PC-3 (cell line): ENCODE measurements around the gene ENTREP3. TPM values are rescaled to one million over a fixed set of nuclear protein-coding genes. Genes with fewer than 3 reads are reported as not detected.

Experiments used
- ATAC-seq: fragments of 200-7000 bp; cut with Tn5 transposase; 2 replicates; pipeline ENCODE4 v1.9.1; 2020; ENCODE audit warnings: mild to moderate bottlenecking, moderate library complexity
- BruUV-seq: library from RNA; stranded (reverse); fragments of 400-500 nt; replicated peaks from 2 replicates; lab custom pipeline; 2021; lab: Mats Ljungman, UMichigan
- CTCF ChIA-PET: fragments of 300-600 bp; sonication (Branson Sonifier 250); formaldehyde crosslinking; loops from one replicate; lab custom pipeline; 2022; ENCODE audit warnings: antibody characterized with exemption; lab: Charles Lee
- POLR2A ChIA-PET: fragments of 300-600 bp; sonication (Branson Sonifier 250); formaldehyde crosslinking; loops from one replicate; lab custom pipeline; 2022; ENCODE audit warnings: antibody characterized with exemption; ENCODE audit not compliant: unreplicated experiment; lab: Charles Lee
- DNase-seq: peaks from one replicate; pipeline ENCODE4 v3.0.0-alpha.2; 2015
- H2AFZ ChIP-seq: fragments of 300-600 bp; sonication (generic); 2 replicates; pipeline ENCODE4 v1.6.0; 2016; ENCODE audit warnings: antibody characterized with exemption, low read length
- H3F3A ChIP-seq: fragments of 300-600 bp; sonication (generic); one replicate; pipeline ENCODE4 v1.6.0; 2017; ENCODE audit warnings: antibody characterized with exemption, low read length, control low read depth, mild to moderate bottlenecking; ENCODE audit not compliant: unreplicated experiment
- H3K27ac ChIP-seq: fragments of 300-600 bp; sonication (generic); 2 replicates; pipeline ENCODE4 v1.5.1; 2016; ENCODE audit warnings: mild to moderate bottlenecking, low read length
- H3K27me3 ChIP-seq: fragments of 300-600 bp; sonication (generic); 2 replicates; pipeline ENCODE4 v1.6.1; 2016; ENCODE audit warnings: low read length, mixed read lengths
- H3K36me3 ChIP-seq: fragments of 300-600 bp; sonication (generic); 2 replicates; pipeline ENCODE4 v1.6.1; 2016; ENCODE audit warnings: low read depth, mixed run types, low read length, mixed read lengths
- H3K4me1 ChIP-seq: fragments of 300-600 bp; sonication (generic); 2 replicates; pipeline ENCODE4 v1.5.1; 2016; ENCODE audit warnings: low read length; ENCODE audit not compliant: insufficient read depth
- H3K4me2 ChIP-seq: fragments of 300-600 bp; sonication (generic); 2 replicates; pipeline ENCODE4 v1.6.0; 2016; ENCODE audit warnings: low read length
- H3K4me3 ChIP-seq: fragments of 300-600 bp; sonication (generic); 2 replicates; pipeline ENCODE4 v1.5.1; 2016; ENCODE audit warnings: mild to moderate bottlenecking, low read length, mixed read lengths
- H3K79me2 ChIP-seq: fragments of 300-600 bp; sonication (generic); 2 replicates; pipeline ENCODE4 v1.6.1; 2017; ENCODE audit warnings: low read length, mixed read lengths
- H3K9ac ChIP-seq: fragments of 300-600 bp; sonication (generic); 2 replicates; pipeline ENCODE4 v1.6.0; 2016; ENCODE audit warnings: mild to moderate bottlenecking, low read length
- H3K9me2 ChIP-seq: fragments of 300-600 bp; sonication (generic); replicated peaks from 2 replicates; pipeline ENCODE4 v1.6.1; 2016; ENCODE audit warnings: mixed run types, low read length, mixed read lengths
- H3K9me3 ChIP-seq: fragments of 300-600 bp; sonication (generic); 2 replicates; pipeline ENCODE4 v1.6.1; 2016; ENCODE audit warnings: low read length, mixed read lengths
- H4K20me1 ChIP-seq: fragments of 300-600 bp; sonication (generic); 2 replicates; pipeline ENCODE4 v1.6.1; 2016; ENCODE audit warnings: low read length, mixed read lengths
- CTCF ChIP-seq: fragments of 300-600 bp; sonication (generic); conservative IDR thresholded peaks from 2 replicates; pipeline ENCODE4 v1.5.1; 2017; ENCODE audit warnings: antibody characterized with exemption, low read depth, mild to moderate bottlenecking, low read length
- EZH2 ChIP-seq: fragments of 300-600 bp; sonication (generic); IDR thresholded peaks from one replicate; pipeline ENCODE4 v1.6.1; 2017; ENCODE audit warnings: antibody characterized with exemption, mild to moderate bottlenecking, low read length; ENCODE audit not compliant: unreplicated experiment
- EZH2phosphoT487 ChIP-seq: fragments of 300-600 bp; sonication (generic); IDR thresholded peaks from 2 replicates; pipeline ENCODE4 v1.6.1; 2018; ENCODE audit warnings: mild to moderate bottlenecking, antibody characterized with exemption, low read length, borderline replicate concordance
- intact Hi-C: fragments of 100-400 bp; cut with micrococcal nuclease; formaldehyde crosslinking; loops from 2 replicates; pipeline ENCODE4 v1.9.0; 2023
- total RNA-seq: library from RNA; depleted of rRNA; stranded (reverse); fragments of >200 nt; gene quantifications from 2 replicates; pipeline ENCODE4 v1.2.3, GENCODE V29; 2014

Gene ENTREP3
- total RNA-seq, 1 experiment from 2014 or later, result 30.9 TPM

DNA sequence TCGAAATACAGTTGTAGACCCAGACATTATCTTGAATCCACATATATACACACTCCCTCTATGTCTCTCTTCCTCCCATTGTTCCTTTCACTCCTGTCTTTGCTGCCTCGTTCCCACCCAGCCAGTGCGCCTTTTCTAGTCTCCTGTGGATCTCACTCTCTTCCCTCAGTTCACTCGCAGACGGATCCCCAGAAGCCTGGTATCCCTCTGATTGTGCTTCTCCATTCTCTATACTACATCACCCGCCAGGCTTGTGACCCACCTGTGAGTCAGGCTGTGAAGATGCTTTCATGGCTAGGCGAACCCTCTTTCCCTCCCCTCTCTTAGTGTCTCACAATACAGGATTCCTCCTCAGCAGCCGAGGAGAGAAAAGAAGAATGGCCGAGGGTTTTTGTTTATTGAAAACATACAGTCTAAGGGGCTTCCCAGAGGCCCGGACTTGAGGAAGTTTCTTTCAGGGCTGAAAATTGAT lies 23.4 kb upstream of the ENTREP3 start:
- H3F3A ChIP-seq, result no peaks in the 10 kb centered on the region
- CTCF ChIA-PET, result interaction anchor here (0.7 kb wide), 2 partner anchors 27 to 44 kb away, joined by 3 read pairs; no protein-coding TSS in a partner anchor
- peak overlapping the region; percentile 100 for H3K4me2 ChIP-seq
- H3K4me3 ChIP-seq, result peak overlapping the region; percentile 96; the same call in 1 of the 2 replicates
- no peaks in the 10 kb centered on the region for H3K36me3 ChIP-seq
- H4K20me1 ChIP-seq, result no peaks in the 10 kb centered on the region
- H3K27ac ChIP-seq, result no peak overlapping the region
- POLR2A ChIA-PET, result no interaction called here
- no peak overlapping the region for H3K9ac ChIP-seq
- H3K4me1 ChIP-seq, result peaks cover 8% of the 10 kb centered on the region
- BruUV-seq, result no TSS peak
- no peaks in the 10 kb centered on the region for H3K27me3 ChIP-seq
- TF ChIP-seq EZH2, result no peak
- TF ChIP-seq CTCF, result no peak
- no peak for TF ChIP-seq EZH2phosphoT487
- H3K9me3 ChIP-seq, result no peaks in the 10 kb centered on the region
- no peak for ATAC-seq
- peak; percentile 25 for DNase-seq
- peaks cover 1% of the 10 kb centered on the region; the same call in 1 of the 2 replicates for H3K79me2 ChIP-seq
- no peaks in the 10 kb centered on the region for H3K9me2 ChIP-seq
- intact Hi-C loops, result loop anchor here (1.0 kb wide), 1 partner anchor 314 kb away; no protein-coding TSS in a partner anchor
- H2AFZ ChIP-seq, result no peak overlapping the region

DNA sequence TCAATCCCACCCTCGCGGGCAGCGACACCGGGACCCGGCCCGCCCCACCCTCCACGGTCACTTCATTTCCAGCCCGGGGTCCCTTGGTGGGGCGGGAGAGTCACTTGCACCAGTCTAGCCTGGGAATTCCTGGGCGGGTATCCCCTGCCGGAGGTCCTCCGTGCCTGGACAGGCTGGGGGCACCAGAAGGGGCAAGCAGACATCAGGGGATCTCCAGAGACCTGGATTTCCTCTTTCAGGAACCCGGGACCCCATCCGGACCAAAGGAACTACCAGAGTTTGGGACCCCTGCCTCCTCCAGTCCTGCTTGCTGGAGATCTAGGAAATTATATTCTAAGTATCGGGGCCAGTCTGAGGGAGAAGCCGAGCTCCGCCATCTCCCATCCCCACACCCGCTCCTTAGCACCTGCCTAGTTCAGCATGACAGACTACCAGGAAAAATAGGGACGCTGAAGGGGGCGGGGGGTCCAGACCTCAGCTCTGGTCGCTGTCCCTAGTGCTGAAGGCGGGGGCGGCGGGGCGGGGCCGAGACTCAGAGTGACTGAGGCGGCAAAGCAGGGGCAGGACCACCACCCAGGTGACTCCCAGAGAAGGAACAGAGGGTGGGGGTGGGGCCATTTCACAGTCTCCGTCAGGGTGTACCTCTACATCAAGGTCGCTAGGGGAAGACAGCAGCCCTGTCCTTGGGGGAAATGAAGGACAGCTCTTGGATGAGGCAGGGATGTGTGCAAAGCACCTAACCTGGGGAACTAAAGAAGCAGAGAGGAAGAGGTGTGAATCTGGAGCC lies 22.8 kb upstream of the ENTREP3 start:
- TF ChIP-seq EZH2 (no peak), CTCF (peak; percentile 54)
- Histone ChIP-seq H3K4me3 (peak overlapping the region; percentile 96), H3K9me2 (no peaks in the 10 kb centered on the region), H4K20me1 (no peaks in the 10 kb centered on the region), H3K27me3 (no peaks in the 10 kb centered on the region), H3K4me2 (peak overlapping the region; percentile 100), H3K27ac (no peak overlapping the region), H3K79me2 (peaks cover 7% of the 10 kb centered on the region), H3K9ac (peak overlapping the region; percentile 69), H3K36me3 (no peaks in the 10 kb centered on the region), H3K4me1 (peaks cover 10% of the 10 kb centered on the region), H3K9me3 (no peaks in the 10 kb centered on the region), H3F3A (no peaks in the 10 kb centered on the region), H2AFZ (peak overlapping the region; percentile 100)
- DNase-seq (peak; percentile 51), ATAC-seq (peak; percentile 43)
- intact Hi-C loops, result loop anchor here (1.0 kb wide), 3 partner anchors 30 to 314 kb away; partner anchors contain the start of gene FDPS
- ChIA-PET CTCF (interaction anchor here (0.7 kb wide), 2 partner anchors 27 to 44 kb away, joined by 3 read pairs; no protein-coding TSS in a partner anchor), POLR2A (no interaction called here)
- no TSS peak for BruUV-seq
